Hematopoietic multipotent progenitor cell (in vitro differentiated cells): ENCODE data around the gene CCDC158. TPM values are rescaled to one million over a fixed set of nuclear protein-coding genes. Genes with fewer than 3 reads are reported as not detected.
"Not testable (repeated sequence)": the region's sequence is repeated elsewhere in the genome, so short reads cannot be mapped to it uniquely, and the experiment has no call there.

Source experiments
- DNase-seq, 3 donors: peaks; one replicate each; pipeline ENCODE4 v3.0.0-alpha.2; 2011 to 2015; ENCODE audit warnings: low read depth in 2 of 3, low spot score in 2 of 3
- total RNA-seq: library from RNA; depleted of rRNA; stranded (reverse); fragments of >200 nt; gene quantifications from one replicate; pipeline ENCODE4 v1.2.3, GENCODE V29; 2012

Gene CCDC158
- total RNA-seq, 1 donor: not detected

DNA sequence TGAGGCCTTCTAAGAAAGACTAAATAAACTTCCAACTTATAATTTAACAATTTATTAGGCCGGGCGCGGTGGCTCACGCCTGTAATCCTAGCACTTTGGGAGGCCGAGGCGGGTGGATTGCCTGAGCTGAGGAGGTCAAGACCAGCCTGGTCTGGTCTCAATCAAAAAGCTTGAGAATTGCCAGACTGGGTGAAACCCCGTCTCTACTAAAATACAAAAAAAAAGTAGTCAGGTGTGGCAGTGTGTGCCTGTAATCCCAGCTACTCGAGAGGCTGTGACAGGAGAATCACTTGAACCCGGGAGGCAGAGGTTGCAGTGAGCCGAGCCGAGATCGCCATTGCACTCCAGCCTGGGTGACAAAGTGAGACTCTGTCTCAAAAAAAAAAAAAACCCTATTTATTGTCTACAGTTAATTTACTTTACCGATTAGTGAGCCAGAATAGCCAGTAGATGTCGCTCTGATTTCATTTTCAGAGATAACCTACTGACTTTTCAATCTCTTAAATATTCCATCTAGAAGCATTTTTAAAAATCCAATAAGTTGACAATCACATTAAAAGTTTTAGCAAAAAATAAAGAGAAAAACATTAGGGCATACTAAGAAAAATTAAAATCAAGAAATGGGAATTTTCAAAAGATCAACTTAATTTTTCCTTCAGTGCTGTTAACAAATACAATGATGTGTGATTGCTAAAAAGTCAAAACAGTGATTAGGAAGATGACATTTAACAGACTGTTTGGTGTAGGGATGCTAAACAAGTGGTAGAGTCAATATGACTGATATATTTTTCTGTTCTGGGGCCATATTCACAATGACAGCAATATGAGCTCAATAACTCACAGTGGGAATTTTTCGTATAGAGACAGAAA, 9.8 kb upstream of the CCDC158 start:
- peak in 2 of 3 donors; percentile 44 to 75 for DNase-seq

- peak in 1 of 3 donors; percentile 59 for DNase-seq
These were observed 8.7 kb upstream of the CCDC158 start for GRCh38 chr4:76429636-76430035.

DNA sequence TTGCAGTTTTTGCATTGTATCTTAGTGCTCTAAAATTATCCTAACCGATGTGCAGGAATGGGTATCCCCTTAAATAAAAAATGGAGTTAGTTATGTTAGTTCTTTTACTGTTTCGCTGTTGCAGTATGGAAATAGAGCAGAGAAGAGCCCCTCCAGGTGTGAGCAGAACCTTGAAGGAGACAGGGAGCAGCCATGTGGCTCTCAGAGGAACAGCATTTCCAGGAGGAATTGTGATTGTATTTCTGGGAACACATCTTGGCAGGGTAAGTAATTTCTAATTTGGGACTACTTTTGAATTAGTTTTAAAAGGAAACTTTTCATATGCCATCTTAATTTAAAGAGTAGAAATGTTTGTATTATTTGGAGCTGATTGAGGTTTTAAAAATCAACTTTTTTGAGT, 5.3 kb upstream of the CCDC158 start:
- DNase-seq: no peak

DNA sequence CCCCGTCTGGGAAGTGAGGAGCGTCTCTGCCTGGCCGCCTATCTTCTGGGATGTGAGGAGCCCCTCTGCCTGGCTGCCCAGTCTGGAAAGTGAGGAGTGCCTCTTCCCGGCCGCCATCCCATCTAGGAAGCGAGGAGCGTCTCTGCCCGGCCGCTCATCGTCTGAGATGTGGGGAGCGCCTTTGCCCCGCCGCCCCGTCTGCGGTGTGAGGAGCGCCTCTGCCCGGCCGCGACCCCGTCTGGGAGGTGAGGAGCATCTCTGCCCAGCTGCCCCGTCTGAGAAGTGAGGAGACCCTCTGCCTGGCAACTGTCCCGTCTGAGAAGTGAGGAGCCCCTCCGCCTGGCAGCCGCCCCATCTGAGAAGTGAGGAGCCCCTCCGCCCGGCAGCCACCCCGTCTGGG, 2.2 kb upstream of the CCDC158 start:
- DNase-seq: not testable (repeated sequence)

- DNase-seq: no peak
These were observed 666 bp downstream of the CCDC158 start for GRCh38 chr4:76420188-76420761.

- no peak for DNase-seq
These were observed 10.3 kb downstream of the CCDC158 start for GRCh38 chr4:76410636-76411035.

DNA sequence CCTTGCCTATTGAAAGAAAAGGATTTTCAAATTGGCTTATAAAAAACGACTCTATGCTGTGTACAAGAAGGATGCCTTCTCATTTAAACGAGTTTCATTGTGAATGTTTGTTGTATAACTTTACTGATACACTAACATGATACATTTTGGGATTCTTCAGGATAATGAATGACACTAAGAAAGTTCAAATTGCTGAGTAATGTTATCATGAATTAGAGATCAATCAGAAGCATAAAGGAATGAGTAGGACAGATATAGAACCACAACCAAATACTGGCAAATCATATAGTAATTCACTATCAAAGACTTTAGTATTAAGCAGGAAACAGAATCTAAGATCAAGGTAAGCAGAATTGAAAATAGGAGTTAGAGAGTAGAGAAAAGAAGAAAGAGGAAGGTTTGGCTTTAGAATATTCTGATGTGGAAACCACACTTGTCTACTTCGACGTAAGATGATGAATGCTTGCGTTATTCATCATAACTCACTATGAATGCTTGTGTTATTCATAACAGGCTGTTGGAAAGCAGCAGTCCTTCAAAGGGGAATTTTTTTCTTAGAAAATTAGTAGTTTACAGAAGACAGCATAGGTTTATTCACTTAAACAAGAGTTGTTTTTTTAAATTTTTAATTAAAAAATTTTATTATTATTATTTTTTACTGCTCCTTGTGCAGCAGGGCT, 13.4 kb downstream of the CCDC158 start:
- DNase-seq: peak in 1 of 3 donors; percentile 63

DNA sequence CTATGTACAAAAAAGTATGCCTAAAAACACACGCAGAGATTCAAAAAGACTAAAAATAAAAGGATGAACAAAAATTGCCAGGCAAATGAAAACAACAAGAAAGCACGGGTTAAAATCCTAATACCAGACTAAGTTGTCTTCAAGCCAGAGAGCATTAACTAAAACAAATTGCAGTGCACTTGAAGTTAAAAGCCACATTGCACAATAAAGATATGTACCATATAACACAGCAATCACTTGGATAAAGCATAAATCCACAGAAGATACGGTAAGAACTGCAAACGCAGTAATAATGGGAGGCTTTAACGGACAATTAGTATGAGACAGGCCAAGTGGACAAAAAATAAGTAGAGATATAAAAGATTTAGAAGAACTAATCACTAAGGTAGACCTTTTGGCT, 14.9 kb downstream of the CCDC158 start:
- no peak for DNase-seq

DNA sequence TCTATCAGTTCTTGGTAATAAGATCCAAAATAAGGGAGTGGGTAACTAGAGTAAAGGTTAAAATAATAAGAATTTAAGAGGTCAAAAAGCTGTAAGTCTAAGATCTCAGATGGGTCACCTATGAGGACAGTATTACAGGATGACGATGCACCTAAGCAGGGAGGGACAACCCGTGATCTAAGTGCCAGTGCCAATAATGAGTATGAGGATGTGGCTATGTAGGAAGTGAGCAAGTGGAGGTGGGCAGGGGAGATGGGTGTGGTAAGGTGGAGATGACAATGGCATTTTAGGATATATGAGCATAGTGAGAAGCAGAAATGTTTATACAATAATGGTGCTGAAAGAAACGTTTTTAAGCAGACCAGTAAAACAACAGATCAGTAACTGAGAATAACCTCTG, 19.3 kb downstream of the CCDC158 start:
- no peak for DNase-seq

- no peak for DNase-seq
These were observed 32.6 kb downstream of the CCDC158 start for GRCh38 chr4:76388160-76388908.

- DNase-seq: no peak
These were observed 34.2 kb downstream of the CCDC158 start for GRCh38 chr4:76386566-76387305.

- DNase-seq: no peak
These were observed 35.0 kb downstream of the CCDC158 start for GRCh38 chr4:76385974-76386373.

DNA sequence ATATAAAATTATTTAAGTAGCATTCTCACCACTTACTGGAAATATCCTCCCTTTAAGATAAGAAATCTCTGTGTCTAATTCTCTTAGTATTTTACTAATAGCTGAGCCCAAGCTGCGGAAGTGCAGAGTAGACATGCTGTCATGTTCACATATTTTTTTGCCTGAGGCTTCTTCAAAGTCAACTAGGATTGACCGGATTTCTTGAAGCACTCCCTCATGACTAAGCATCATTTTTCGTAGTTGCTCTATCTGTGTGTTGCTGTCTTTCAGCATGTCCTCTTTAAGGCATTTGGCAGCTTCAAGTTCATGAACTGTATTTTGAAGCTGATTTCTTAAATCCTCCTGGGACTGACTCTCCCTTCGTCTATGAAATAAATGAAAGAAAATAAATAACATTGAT, 36.9 kb downstream of the CCDC158 start:
- no peak for DNase-seq

- no peak for DNase-seq
These were observed 37.9 kb downstream of the CCDC158 start for GRCh38 chr4:76383001-76383400.

- DNase-seq: peak in 1 of 3 donors; percentile 17
These were observed 39.0 kb downstream of the CCDC158 start for GRCh38 chr4:76381986-76382385.

- no peak for DNase-seq
These were observed 40.4 kb downstream of the CCDC158 start for GRCh38 chr4:76380561-76380960.

- peak in 2 of 3 donors; percentile 41 to 56 for DNase-seq
These were observed 43.0 kb downstream of the CCDC158 start for GRCh38 chr4:76377911-76378310.

DNA sequence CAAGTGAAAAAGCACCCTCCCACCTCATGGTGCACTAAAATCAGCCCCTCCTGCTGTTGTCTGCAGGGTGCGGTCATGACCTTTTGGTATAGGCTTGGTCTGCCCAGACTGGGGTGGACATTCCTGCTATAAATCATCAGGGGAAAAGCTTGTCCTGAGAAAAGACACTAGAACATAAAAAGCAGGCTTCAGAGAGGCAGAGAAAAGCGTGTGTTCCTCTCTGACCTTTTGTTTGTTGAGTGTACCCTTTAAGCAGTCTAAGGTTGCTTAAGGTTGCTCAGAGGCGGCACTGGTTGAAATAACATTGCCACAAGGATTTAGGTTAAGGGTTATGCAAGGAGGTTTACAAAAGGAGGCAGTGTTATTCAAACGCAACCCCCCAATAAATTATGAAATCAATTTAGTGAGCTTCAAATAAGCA, 43.5 kb downstream of the CCDC158 start:
- DNase-seq: no peak

DNA sequence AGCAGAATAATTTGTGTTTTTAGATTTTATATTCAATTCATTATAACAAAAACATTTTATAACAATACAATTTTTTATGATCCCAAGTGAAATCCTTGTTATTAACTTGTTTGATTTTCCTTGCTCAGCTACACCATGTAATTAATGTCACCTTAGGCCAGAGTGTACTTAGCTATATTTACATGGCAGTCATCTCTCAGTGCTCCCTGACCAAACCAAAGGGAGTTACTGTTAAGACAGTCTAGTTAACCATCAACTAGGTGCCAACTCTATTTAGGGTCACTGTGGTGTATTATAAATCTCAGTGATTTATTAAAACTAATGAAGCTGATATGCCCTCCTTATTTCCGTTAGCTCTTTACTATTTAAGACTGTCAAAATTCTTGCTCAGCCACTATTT, 44.4 kb downstream of the CCDC158 start:
- DNase-seq: no peak

GRCh38 chr4:76375703-76376102, 45.2 kb downstream of the CCDC158 start:
- no peak for DNase-seq
